Thoracic aorta (tissue), 2 donors: ENCODE results near the gene DACH1. TPM values are rescaled to one million over a fixed set of nuclear protein-coding genes. Genes with fewer than 3 reads are reported as not detected.
"Not testable (repeated sequence)": the region's sequence is repeated elsewhere in the genome, so short reads cannot be mapped to it uniquely, and the experiment has no call there.

Experiments used
- ATAC-seq: fragments of 150-250 bp; one replicate; pipeline ENCODE4 v1.8.0; 2017; ENCODE audit warnings: low read depth; ENCODE audit not compliant: insufficient number of reproducible peaks, low FRiP score
- DNase-seq: peaks from one replicate; pipeline ENCODE4 v3.0.0-alpha.2; 2020; ENCODE audit warnings: low spot score
- H3K27ac ChIP-seq, 2 donors: fragments of 200-600 bp; sonication (generic); 1 replicate in 1 of 2; 2 replicates in 1 of 2; pipeline ENCODE4 v1.5.1; 2016; ENCODE audit warnings: mild to moderate bottlenecking in 2 of 2, moderate library complexity in 2 of 2
- H3K27me3 ChIP-seq: fragments of 200-600 bp; sonication (generic); replicated peaks from 2 replicates; pipeline ENCODE4 v1.6.0; 2016; ENCODE audit warnings: mild to moderate bottlenecking; ENCODE audit not compliant: insufficient read depth
- H3K36me3 ChIP-seq: fragments of 200-600 bp; sonication (generic); one replicate; pipeline ENCODE4 v1.5.1; 2016
- H3K4me1 ChIP-seq, 2 donors: fragments of 200-600 bp; sonication (generic); 1 replicate in 1 of 2; 2 replicates in 1 of 2; pipeline versions ENCODE4 v1.5.1 to v1.6.0; 2016; ENCODE audit warnings: low read depth in 2 of 2, mild to moderate bottlenecking in 1 of 2; ENCODE audit not compliant: control insufficient read depth in 1 of 2
- H3K4me3 ChIP-seq: fragments of 200-600 bp; sonication (generic); 2 replicates; pipeline ENCODE4 v1.5.1; 2016; ENCODE audit warnings: mild to moderate bottlenecking
- H3K9me3 ChIP-seq: fragments of 200-600 bp; sonication (generic); 2 replicates; pipeline ENCODE4 v1.5.1; 2016
- total RNA-seq, 2 donors: library from RNA; depleted of rRNA; stranded (reverse); fragments of >200 nt; gene quantifications; one replicate each; pipeline versions ENCODE4 v1.1.0 to v1.2.3, GENCODE V29; 2016
- TF ChIP-seq, protein P1 (sequence below): fragments of 200-600 bp; sonication (generic); IDR thresholded peaks from one replicate; pipeline ENCODE4 v1.5.1; 2019; ENCODE audit warnings: antibody characterized with exemption

DACH1 gene
- total RNA-seq, 2 donors from 2014 or later, result 0.14 to 1.3 TPM

DNA sequence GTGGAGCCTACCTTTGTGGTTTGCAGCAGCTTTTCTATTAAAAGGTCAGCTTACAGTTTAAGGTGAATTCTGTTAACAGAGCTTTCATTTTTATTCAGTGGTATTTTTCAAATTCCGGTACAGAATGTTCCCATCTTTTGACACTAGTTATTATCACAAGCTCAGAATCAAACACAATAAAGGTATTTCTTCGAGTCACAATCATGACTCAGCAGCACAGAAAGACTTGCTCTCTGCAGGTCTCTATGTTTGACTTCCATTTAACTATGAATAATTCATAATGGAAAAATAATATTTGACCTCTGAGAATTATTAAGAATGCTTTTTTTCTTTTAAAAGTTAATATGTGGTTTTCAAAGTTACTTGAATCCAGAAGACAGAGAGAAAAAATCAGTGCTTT lies 28.2 kb downstream of the DACH1 start:
- H3K4me1 ChIP-seq, result no peaks in the 10 kb centered on the region
- H3K9me3 ChIP-seq, result no peaks in the 10 kb centered on the region
- H3K4me3 ChIP-seq, result no peak overlapping the region
- TF ChIP-seq, protein P1, sequence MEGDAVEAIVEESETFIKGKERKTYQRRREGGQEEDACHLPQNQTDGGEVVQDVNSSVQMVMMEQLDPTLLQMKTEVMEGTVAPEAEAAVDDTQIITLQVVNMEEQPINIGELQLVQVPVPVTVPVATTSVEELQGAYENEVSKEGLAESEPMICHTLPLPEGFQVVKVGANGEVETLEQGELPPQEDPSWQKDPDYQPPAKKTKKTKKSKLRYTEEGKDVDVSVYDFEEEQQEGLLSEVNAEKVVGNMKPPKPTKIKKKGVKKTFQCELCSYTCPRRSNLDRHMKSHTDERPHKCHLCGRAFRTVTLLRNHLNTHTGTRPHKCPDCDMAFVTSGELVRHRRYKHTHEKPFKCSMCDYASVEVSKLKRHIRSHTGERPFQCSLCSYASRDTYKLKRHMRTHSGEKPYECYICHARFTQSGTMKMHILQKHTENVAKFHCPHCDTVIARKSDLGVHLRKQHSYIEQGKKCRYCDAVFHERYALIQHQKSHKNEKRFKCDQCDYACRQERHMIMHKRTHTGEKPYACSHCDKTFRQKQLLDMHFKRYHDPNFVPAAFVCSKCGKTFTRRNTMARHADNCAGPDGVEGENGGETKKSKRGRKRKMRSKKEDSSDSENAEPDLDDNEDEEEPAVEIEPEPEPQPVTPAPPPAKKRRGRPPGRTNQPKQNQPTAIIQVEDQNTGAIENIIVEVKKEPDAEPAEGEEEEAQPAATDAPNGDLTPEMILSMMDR, result no peak
- DNase-seq, result no peak
- H3K36me3 ChIP-seq, result no peaks in the 10 kb centered on the region
- no peaks in the 10 kb centered on the region for H3K27me3 ChIP-seq
- no peak for ATAC-seq
- no peak overlapping the region for H3K27ac ChIP-seq

DNA sequence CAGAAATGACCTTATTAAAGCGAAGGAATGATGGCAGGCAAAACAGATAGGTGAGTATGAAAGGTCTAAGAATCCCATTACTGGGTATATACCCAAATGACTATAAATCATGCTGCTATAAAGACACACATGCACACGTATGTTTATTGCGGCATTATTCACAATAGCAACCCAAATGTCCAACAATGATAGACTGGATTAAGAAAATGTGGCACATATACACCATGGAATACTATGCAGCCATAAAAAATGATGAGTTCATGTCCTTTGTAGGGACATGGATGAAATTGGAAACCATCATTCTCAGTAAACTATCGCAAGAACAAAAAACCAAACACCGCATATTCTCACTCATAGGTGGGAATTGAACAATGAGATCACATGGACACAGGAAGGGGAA lies 29.4 kb downstream of the DACH1 start:
- not testable (repeated sequence) for H3K9me3 ChIP-seq, H3K27me3 ChIP-seq, ATAC-seq, H3K4me1 ChIP-seq, H3K36me3 ChIP-seq, H3K27ac ChIP-seq, H3K4me3 ChIP-seq, DNase-seq

DNA sequence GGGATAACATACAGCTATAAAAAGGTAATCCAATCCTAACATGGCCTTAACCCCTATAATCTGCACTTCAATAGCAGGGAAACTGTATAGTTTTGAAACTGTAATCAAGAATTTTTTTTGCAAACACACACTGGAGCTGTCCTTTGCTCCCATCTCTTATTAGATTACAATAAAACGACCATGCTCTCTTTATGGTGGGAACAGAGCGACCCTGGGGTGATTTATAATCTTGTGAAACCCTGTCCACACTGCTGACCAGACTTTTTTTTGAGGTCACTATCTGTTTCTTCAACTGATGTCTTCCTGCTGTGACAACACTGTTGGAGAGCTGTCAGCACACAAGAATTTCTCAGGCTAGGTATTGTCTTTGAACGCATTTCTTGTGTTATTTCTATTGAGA lies 35.3 kb downstream of the DACH1 start:
- H3K27me3 ChIP-seq, result no peaks in the 10 kb centered on the region
- no peak overlapping the region for H3K4me3 ChIP-seq
- no peaks in the 10 kb centered on the region for H3K36me3 ChIP-seq
- H3K4me1 ChIP-seq, result no peaks in the 10 kb centered on the region
- no peak overlapping the region for H3K27ac ChIP-seq
- ATAC-seq, result no peak
- TF ChIP-seq, protein P1, result no peak
- H3K9me3 ChIP-seq, result no peaks in the 10 kb centered on the region
- no peak for DNase-seq

DNA sequence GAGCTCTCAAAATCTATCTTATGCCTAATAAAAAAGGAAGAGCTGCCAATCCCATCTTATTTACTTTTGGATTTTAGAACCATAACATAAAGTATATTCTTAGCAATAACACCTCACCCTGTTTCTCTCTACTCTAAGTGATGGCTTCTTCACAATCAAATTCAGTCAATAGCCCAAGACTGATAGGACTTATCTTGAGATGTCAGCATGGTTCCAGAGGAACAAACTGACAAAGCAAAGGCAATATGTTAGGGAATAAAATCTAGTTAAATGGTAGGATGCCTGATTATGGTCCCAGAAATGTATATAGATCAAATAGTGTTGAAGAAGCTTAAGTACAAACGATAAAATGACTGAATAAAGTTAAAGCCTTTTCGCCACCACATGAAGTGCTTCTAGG lies 36.3 kb downstream of the DACH1 start:
- DNase-seq (no peak), ATAC-seq (no peak)
- TF ChIP-seq, protein P1, result no peak
- Histone ChIP-seq H3K27ac (no peak overlapping the region), H3K4me3 (no peak overlapping the region), H3K36me3 (no peaks in the 10 kb centered on the region), H3K9me3 (no peaks in the 10 kb centered on the region), H3K4me1 (no peaks in the 10 kb centered on the region), H3K27me3 (no peaks in the 10 kb centered on the region)

DNA sequence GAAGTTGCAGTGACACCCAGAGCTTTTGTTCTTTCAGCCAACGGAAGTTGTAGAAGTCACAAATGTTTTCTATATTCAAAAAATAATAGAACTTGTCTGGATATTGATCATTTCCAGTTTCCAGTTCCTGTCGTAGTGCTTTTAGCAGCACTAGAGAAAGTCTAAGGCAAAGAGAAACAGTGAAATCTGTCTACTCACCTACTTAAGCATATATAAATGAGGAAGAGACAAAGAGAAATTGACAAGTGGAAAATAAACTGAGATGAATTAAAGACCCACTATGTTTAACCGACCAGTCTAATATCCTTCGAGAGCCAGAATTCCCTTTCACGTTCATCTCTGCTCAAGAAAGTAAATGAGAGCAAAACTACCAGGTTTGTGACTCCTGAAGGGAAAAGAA lies 36.7 kb downstream of the DACH1 start:
- Histone ChIP-seq H3K27me3 (no peaks in the 10 kb centered on the region), H3K36me3 (no peaks in the 10 kb centered on the region), H3K4me1 (no peaks in the 10 kb centered on the region), H3K4me3 (no peak overlapping the region), H3K27ac (no peak overlapping the region), H3K9me3 (no peaks in the 10 kb centered on the region)
- DNase-seq (no peak), ATAC-seq (no peak)
- TF ChIP-seq, protein P1, result no peak

DNA sequence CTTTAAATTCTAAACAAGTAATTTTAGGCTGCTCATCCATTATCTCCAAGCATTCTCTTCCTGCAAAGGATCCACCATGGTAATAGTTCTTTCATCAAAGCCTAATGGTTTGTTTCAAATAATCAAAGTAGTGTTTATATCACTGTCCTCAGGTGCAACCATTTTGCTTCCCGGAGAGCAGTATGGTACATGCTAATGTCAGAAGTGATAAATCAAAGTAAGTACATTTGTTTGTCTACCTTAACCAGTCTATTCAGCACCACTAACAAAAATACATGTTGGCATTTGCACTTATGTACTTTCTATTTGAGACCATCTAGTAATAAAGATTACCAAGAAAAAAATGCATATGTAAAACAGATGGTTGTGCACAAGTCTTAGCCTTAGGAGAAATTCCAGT lies 37.5 kb downstream of the DACH1 start:
- no peak overlapping the region for H3K4me3 ChIP-seq
- DNase-seq, result no peak
- no peaks in the 10 kb centered on the region for H3K4me1 ChIP-seq
- no peak overlapping the region for H3K27ac ChIP-seq
- no peaks in the 10 kb centered on the region for H3K36me3 ChIP-seq
- H3K27me3 ChIP-seq, result no peaks in the 10 kb centered on the region
- no peak for ATAC-seq
- TF ChIP-seq, protein P1, result no peak
- H3K9me3 ChIP-seq, result no peaks in the 10 kb centered on the region
